Measurements from ENCODE around the gene AGMO.
A peak's percentile ranks its signal among the peaks of the same experiment; 100 is the strongest.

Gene AGMO

DNA sequence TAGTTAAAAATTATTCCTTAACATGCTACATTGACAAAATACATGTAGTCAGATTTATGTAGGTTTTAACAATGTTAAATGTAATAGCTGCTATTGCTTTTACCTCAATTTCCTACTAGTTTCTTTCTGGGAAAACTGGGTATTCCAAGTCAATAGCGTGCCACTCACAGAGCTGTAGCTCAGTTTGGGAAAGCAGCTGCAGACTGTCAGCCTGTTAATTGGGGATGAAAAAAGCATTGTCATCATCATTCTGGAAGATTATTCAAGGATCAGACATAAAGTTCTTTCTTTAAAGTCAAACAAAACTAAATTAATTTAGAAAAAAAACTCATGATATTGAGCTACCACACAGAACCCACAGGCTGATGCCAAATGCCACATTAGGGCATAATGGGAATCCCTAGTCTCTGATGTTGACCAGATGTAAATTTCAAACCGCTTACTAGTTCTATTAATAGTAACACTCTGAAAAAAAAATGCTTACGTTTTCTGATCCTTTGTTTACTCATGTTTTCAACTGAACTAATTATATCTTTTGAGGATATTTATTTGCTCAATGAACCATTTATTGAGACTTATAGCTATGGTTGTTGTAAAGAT, 19.6 kb upstream of the AGMO start:
- no peak for TF ChIP-seq EZH2 (optimal IDR thresholded peaks at IDR 0.05; ENCODE audit: low read depth, low read length)
- TF ChIP-seq CTCF (IDR thresholded peaks at IDR 0.05; ENCODE audit: low read length): no peak
- TF ChIP-seq EZH2phosphoT487 (IDR thresholded peaks at IDR 0.05; ENCODE audit: low read length): no peak
- H3K9me3 ChIP-seq (replicated peaks; ENCODE audit: insufficient read depth, low read length): no peaks in the 10 kb centered on the region
- no peak overlapping the region for H3K4me2 ChIP-seq (ENCODE audit: low read depth, low read length)
- peaks cover 14% of the 10 kb centered on the region for H3K4me1 ChIP-seq (ENCODE audit: low read length)
- H3K9ac ChIP-seq (ENCODE audit: low read length): no peak overlapping the region
- H3K4me3 ChIP-seq (ENCODE audit: low read length): no peak overlapping the region
- no peaks in the 10 kb centered on the region for H3K79me2 ChIP-seq (ENCODE audit: low read length)
- no peaks in the 10 kb centered on the region for H3F3A ChIP-seq (ENCODE audit: insufficient read depth, low read length)
- H3K36me3 ChIP-seq (replicated peaks; ENCODE audit: insufficient read depth, low read length): no peaks in the 10 kb centered on the region
- H4K20me1 ChIP-seq (ENCODE audit: insufficient read depth, low read length): no peaks in the 10 kb centered on the region
- no peaks in the 10 kb centered on the region for H3K27me3 ChIP-seq (replicated peaks; ENCODE audit: insufficient read depth, low read length)
- H3K27ac ChIP-seq (ENCODE audit: low read length): no peak overlapping the region
- peak; percentile 56 for DNase-seq
- H3K9me2 ChIP-seq (replicated peaks; ENCODE audit: insufficient read depth, low read length): no peaks in the 10 kb centered on the region
- no peak overlapping the region for H2AFZ ChIP-seq (ENCODE audit: low read length)

GRCh38 chr7:15580604-15581351, 19.0 kb upstream of the AGMO start:
- Histone ChIP-seq H3K36me3 (replicated peaks; ENCODE audit: insufficient read depth, low read length) (no peaks in the 10 kb centered on the region), H4K20me1 (ENCODE audit: insufficient read depth, low read length) (no peaks in the 10 kb centered on the region), H3K9me3 (replicated peaks; ENCODE audit: insufficient read depth, low read length) (no peaks in the 10 kb centered on the region), H3K27me3 (replicated peaks; ENCODE audit: insufficient read depth, low read length) (no peaks in the 10 kb centered on the region), H3K4me3 (ENCODE audit: low read length) (no peak overlapping the region), H3K9me2 (replicated peaks; ENCODE audit: insufficient read depth, low read length) (no peaks in the 10 kb centered on the region), H2AFZ (ENCODE audit: low read length) (no peak overlapping the region), H3F3A (ENCODE audit: insufficient read depth, low read length) (no peaks in the 10 kb centered on the region), H3K27ac (ENCODE audit: low read length) (no peak overlapping the region), H3K79me2 (ENCODE audit: low read length) (no peaks in the 10 kb centered on the region), H3K4me2 (ENCODE audit: low read depth, low read length) (no peak overlapping the region), H3K9ac (ENCODE audit: low read length) (no peak overlapping the region), H3K4me1 (ENCODE audit: low read length) (peaks cover 14% of the 10 kb centered on the region)
- TF ChIP-seq EZH2phosphoT487 (IDR thresholded peaks at IDR 0.05; ENCODE audit: low read length): no peak
- no peak for TF ChIP-seq CTCF (IDR thresholded peaks at IDR 0.05; ENCODE audit: low read length)
- TF ChIP-seq EZH2 (optimal IDR thresholded peaks at IDR 0.05; ENCODE audit: low read depth, low read length): no peak
- peak; percentile 24 for DNase-seq

DNA sequence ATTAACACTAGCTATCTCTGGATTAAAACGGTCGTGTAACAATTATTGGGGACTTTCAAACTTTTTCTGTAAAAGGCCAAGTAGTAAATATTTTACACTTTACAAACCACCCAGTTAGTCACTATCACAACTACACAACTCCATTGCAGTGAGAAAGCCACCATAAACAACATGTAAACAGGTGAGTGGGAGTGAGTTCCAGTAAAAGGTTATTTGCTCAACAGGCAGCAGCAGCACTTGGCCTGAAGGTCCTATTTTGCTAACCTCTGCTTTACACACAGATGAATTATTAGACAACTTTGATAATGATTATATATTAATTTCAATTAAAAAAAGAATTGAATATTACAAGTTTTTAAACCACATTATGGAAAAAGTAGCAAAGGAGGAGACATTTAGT, 15.8 kb upstream of the AGMO start:
- Histone ChIP-seq H3K27me3 (replicated peaks; ENCODE audit: insufficient read depth, low read length) (no peaks in the 10 kb centered on the region), H3K27ac (ENCODE audit: low read length) (no peak overlapping the region), H3F3A (ENCODE audit: insufficient read depth, low read length) (no peaks in the 10 kb centered on the region), H3K79me2 (ENCODE audit: low read length) (no peaks in the 10 kb centered on the region), H3K9me3 (replicated peaks; ENCODE audit: insufficient read depth, low read length) (no peaks in the 10 kb centered on the region), H3K9me2 (replicated peaks; ENCODE audit: insufficient read depth, low read length) (no peaks in the 10 kb centered on the region), H3K4me2 (ENCODE audit: low read depth, low read length) (no peak overlapping the region), H3K36me3 (replicated peaks; ENCODE audit: insufficient read depth, low read length) (no peaks in the 10 kb centered on the region), H3K4me1 (ENCODE audit: low read length) (peaks cover 14% of the 10 kb centered on the region), H3K4me3 (ENCODE audit: low read length) (no peak overlapping the region), H2AFZ (ENCODE audit: low read length) (no peak overlapping the region), H4K20me1 (ENCODE audit: insufficient read depth, low read length) (no peaks in the 10 kb centered on the region), H3K9ac (ENCODE audit: low read length) (no peak overlapping the region)
- no peak for DNase-seq
- TF ChIP-seq CTCF (IDR thresholded peaks at IDR 0.05; ENCODE audit: low read length): no peak
- no peak for TF ChIP-seq EZH2phosphoT487 (IDR thresholded peaks at IDR 0.05; ENCODE audit: low read length)
- TF ChIP-seq EZH2 (optimal IDR thresholded peaks at IDR 0.05; ENCODE audit: low read depth, low read length): no peak
